GM18508 (cell line): Measurements from ENCODE around the gene CCNI2.

Source experiments
- ATAC-seq: cut with Tn5 transposase; IDR thresholded peaks from one replicate; pipeline ENCODE4 v1.9.1; 2021; ENCODE audit warnings: moderate number of reproducible peaks; ENCODE audit not compliant: insufficient read depth, unreplicated experiment

Gene CCNI2

GRCh38 chr5:132746954-132747615, at the start of gene CCNI2:
TSS of gene CCNI2 (plus strand) at chr5:132747426. CDS start at chr5:132747496, 70 bp downstream.
- ATAC-seq: no peak

GRCh38 chr5:132704875-132705274, 42.4 kb upstream of the CCNI2 start:
- no peak for ATAC-seq

- ATAC-seq: no peak
Measured at GRCh38 chr5:132708645-132709044, 38.6 kb upstream of the CCNI2 start.

GRCh38 chr5:132714456-132715307, 32.5 kb upstream of the CCNI2 start:
- no peak for ATAC-seq

GRCh38 chr5:132718544-132719312, 28.5 kb upstream of the CCNI2 start:
- no peak for ATAC-seq

GRCh38 chr5:132725745-132726144, 21.5 kb upstream of the CCNI2 start:
- ATAC-seq: no peak

- ATAC-seq: no peak
Measured at GRCh38 chr5:132729896-132730295, 17.3 kb upstream of the CCNI2 start.

GRCh38 chr5:132733499-132734148, 13.6 kb upstream of the CCNI2 start:
- no peak for ATAC-seq

- no peak for ATAC-seq
Measured at GRCh38 chr5:132734687-132735086, 12.5 kb upstream of the CCNI2 start.

- peak; percentile 70 for ATAC-seq
Measured at GRCh38 chr5:132736853-132737833, 10.1 kb upstream of the CCNI2 start, which contains the start of gene KIF3A. TSS of gene KIF3A (minus strand) at chr5:132737546. CDS start at chr5:132737419, 127 bp downstream.

- no peak for ATAC-seq
Measured at GRCh38 chr5:132737982-132738681, 9.1 kb upstream of the CCNI2 start.

- no peak for ATAC-seq
Measured at GRCh38 chr5:132739232-132739631, 8.0 kb upstream of the CCNI2 start.

- ATAC-seq: no peak
Measured at GRCh38 chr5:132742158-132742557, 5.1 kb upstream of the CCNI2 start.

- ATAC-seq: no peak
Measured at GRCh38 chr5:132742626-132743025, 4.6 kb upstream of the CCNI2 start.

GRCh38 chr5:132744659-132745058, 2.6 kb upstream of the CCNI2 start:
- no peak for ATAC-seq

GRCh38 chr5:132746592-132746953, 653 bp upstream of the CCNI2 start:
- no peak for ATAC-seq

GRCh38 chr5:132747616-132748440, 602 bp downstream of the CCNI2 start:
- no peak for ATAC-seq

- ATAC-seq: no peak
Measured at GRCh38 chr5:132748522-132749000, 1.3 kb downstream of the CCNI2 start.
